IMR-90 (cell line): ENCODE results near the gene GNGT1. TPM values are rescaled to one million over a fixed set of nuclear protein-coding genes. Genes with fewer than 3 reads are reported as not detected.

Experiments
- ATAC-seq: fragments of 200-7000 bp; cut with Tn5 transposase; 2 replicates; pipeline ENCODE4 v1.9.1; 2020; ENCODE audit warnings: low read depth, mild to moderate bottlenecking, moderate library complexity
- BruUV-seq: library from RNA; stranded (reverse); fragments of 400-500 nt; replicated peaks from 2 replicates; lab custom pipeline; 2021; lab: Mats Ljungman, UMichigan
- CTCF ChIA-PET: fragments of 300-600 bp; formaldehyde crosslinking; extraction: SDS; loops from one replicate; lab custom pipeline; 2021; ENCODE audit warnings: antibody characterized with exemption; lab: Yijun Ruan, JAX
- POLR2A ChIA-PET: fragments of 300-600 bp; sonication (Branson Sonifier 250); formaldehyde crosslinking; loops from one replicate; lab custom pipeline; 2022; ENCODE audit warnings: antibody characterized with exemption; ENCODE audit not compliant: unreplicated experiment; lab: Charles Lee
- DNase-seq: peaks from one replicate; pipeline ENCODE4 v3.0.0; 2013
- H2AFZ ChIP-seq: replicated peaks from 2 replicates; pipeline ENCODE3; 2013; ENCODE audit warnings: low read length, mild to moderate bottlenecking; ENCODE audit not compliant: poor library complexity
- H2AK5ac ChIP-seq: 2 replicates; pipeline ENCODE4 v1.6.1; 2013; ENCODE audit warnings: low read depth, low read length, inconsistent platforms
- H2AK9ac ChIP-seq: replicated peaks from 2 replicates; pipeline ENCODE3; 2013; ENCODE audit warnings: mild to moderate bottlenecking, low read depth, low read length, moderate library complexity; ENCODE audit not compliant: poor library complexity
- H2BK120ac ChIP-seq: 2 replicates; pipeline ENCODE4 v1.6.1; 2013; ENCODE audit warnings: low read depth, low read length, inconsistent platforms
- H2BK15ac ChIP-seq: 3 replicates; pipeline ENCODE4 v1.6.1; 2013; ENCODE audit warnings: low read depth, low read length, inconsistent platforms
- H2BK20ac ChIP-seq: 2 replicates; pipeline ENCODE4 v1.6.1; 2013; ENCODE audit warnings: low read depth, mild to moderate bottlenecking, inconsistent platforms, low read length, moderate library complexity
- H2BK5ac ChIP-seq: 2 replicates; pipeline ENCODE4 v1.6.1; 2013; ENCODE audit warnings: mild to moderate bottlenecking, low read depth, low read length, inconsistent platforms; ENCODE audit not compliant: poor library complexity, severe bottlenecking
- H3K14ac ChIP-seq: replicated peaks from 2 replicates; pipeline ENCODE4 v1.6.1; 2013; ENCODE audit warnings: low read depth, low read length, inconsistent platforms
- H3K18ac ChIP-seq: 2 replicates; pipeline ENCODE4 v1.6.1; 2013; ENCODE audit warnings: low read depth, low read length, control low read depth
- H3K23ac ChIP-seq: 2 replicates; pipeline ENCODE4 v1.6.1; 2013; ENCODE audit warnings: low read depth, low read length, inconsistent platforms
- H3K27ac ChIP-seq: 2 replicates; pipeline ENCODE4 v1.5.1; 2013; ENCODE audit warnings: mild to moderate bottlenecking, control low read depth, low read length; ENCODE audit not compliant: insufficient read depth
- H3K27me3 ChIP-seq: 2 replicates; pipeline ENCODE4 v1.6.1; 2013; ENCODE audit warnings: low read length; ENCODE audit not compliant: control insufficient read depth, insufficient read depth
- H3K36me3 ChIP-seq: 2 replicates; pipeline ENCODE4 v1.6.1; 2013; ENCODE audit warnings: low read length, mixed read lengths; ENCODE audit not compliant: control insufficient read depth, insufficient read depth
- H3K4ac ChIP-seq: 2 replicates; pipeline ENCODE4 v1.6.1; 2013; ENCODE audit warnings: low read depth, low read length, inconsistent platforms
- H3K4me1 ChIP-seq: 2 replicates; pipeline ENCODE4 v1.6.1; 2013; ENCODE audit warnings: low read length, mixed read lengths; ENCODE audit not compliant: control insufficient read depth, insufficient read depth
- H3K4me2 ChIP-seq: 2 replicates; pipeline ENCODE4 v1.6.1; 2013; ENCODE audit warnings: low read depth, mild to moderate bottlenecking, control low read depth, low read length, moderate library complexity
- H3K4me3 ChIP-seq: 2 replicates; pipeline ENCODE4 v1.5.1; 2013; ENCODE audit warnings: low read depth, mild to moderate bottlenecking, control low read depth, low read length, moderate library complexity; ENCODE audit not compliant: insufficient read depth
- H3K56ac ChIP-seq: 2 replicates; pipeline ENCODE4 v1.6.1; 2013; ENCODE audit warnings: low read length, inconsistent platforms; ENCODE audit not compliant: insufficient read depth; ENCODE audit errors: extremely low read depth
- H3K79me1 ChIP-seq, 2 experiments: 2 replicates each; pipeline ENCODE4 v1.6.1; 2013; ENCODE audit warnings: low read length in 2 of 2, inconsistent platforms in 1 of 2, low read depth in 1 of 2
- H3K9ac ChIP-seq: 2 replicates; pipeline ENCODE4 v1.6.1; 2013; ENCODE audit warnings: low read depth, low read length, control low read depth
- H3K9me1 ChIP-seq: 2 replicates; pipeline ENCODE4 v1.6.1; 2013; ENCODE audit warnings: low read length, inconsistent platforms; ENCODE audit not compliant: insufficient read depth
- H3K9me3 ChIP-seq: 2 replicates; pipeline ENCODE4 v1.6.1; 2013; ENCODE audit warnings: low read length; ENCODE audit not compliant: control insufficient read depth, insufficient read depth
- H4K20me1 ChIP-seq: 2 replicates; pipeline ENCODE4 v1.6.1; 2013; ENCODE audit warnings: low read length, inconsistent platforms; ENCODE audit not compliant: insufficient read depth
- H4K5ac ChIP-seq: 2 replicates; pipeline ENCODE4 v1.6.1; 2013; ENCODE audit warnings: mild to moderate bottlenecking, low read depth, low read length, control low read depth
- H4K8ac ChIP-seq, 2 experiments: 2 replicates each; pipeline ENCODE4 v1.6.1; 2013; ENCODE audit warnings: low read depth in 2 of 2, low read length in 2 of 2, control low read depth in 1 of 2, inconsistent platforms in 1 of 2
- H4K91ac ChIP-seq: 2 replicates; pipeline ENCODE4 v1.6.1; 2013; ENCODE audit warnings: low read depth, low read length, inconsistent platforms; ENCODE audit not compliant: insufficient read depth
- CEBPB ChIP-seq: IDR thresholded peaks from 2 replicates; pipeline ENCODE4 v1.6.1; 2012; ENCODE audit warnings: low read depth, low read length, improper control_type of control experiment
- CHD1 ChIP-seq: IDR thresholded peaks from 2 replicates; pipeline ENCODE4 v1.6.1; 2012; ENCODE audit warnings: low read depth, low read length, improper control_type of control experiment
- FOS ChIP-seq: fragments of 150-350 bp; IDR thresholded peaks from 2 replicates; pipeline ENCODE4 v1.6.1; 2016; ENCODE audit warnings: low read depth, low read length
- MAFK ChIP-seq: IDR thresholded peaks from 2 replicates; pipeline ENCODE4 v1.6.1; 2012; ENCODE audit warnings: low read depth, low read length, improper control_type of control experiment
- MAZ ChIP-seq: IDR thresholded peaks from 2 replicates; pipeline ENCODE4 v1.6.1; 2012; ENCODE audit warnings: low read depth, mild to moderate bottlenecking, low read length, improper control_type of control experiment, moderate library complexity, borderline replicate concordance
- MXI1 ChIP-seq: IDR thresholded peaks from 2 replicates; pipeline ENCODE4 v1.6.1; 2012; ENCODE audit warnings: low read depth, mild to moderate bottlenecking, low read length, moderate library complexity, borderline replicate concordance
- RAD21 ChIP-seq: IDR thresholded peaks from 2 replicates; pipeline ENCODE4 v1.6.1; 2012; ENCODE audit warnings: low read length, improper control_type of control experiment
- RFX5 ChIP-seq: IDR thresholded peaks from 2 replicates; pipeline ENCODE4 v1.8.0; 2012; ENCODE audit warnings: low read depth, mild to moderate bottlenecking, low read length, moderate library complexity
- SMC3 ChIP-seq: fragments of 150-350 bp; IDR thresholded peaks from 2 replicates; pipeline ENCODE4 v1.6.1; 2016; ENCODE audit warnings: low read depth, mild to moderate bottlenecking, antibody characterized with exemption, low read length, moderate library complexity
- USF2 ChIP-seq: fragments of 150-350 bp; IDR thresholded peaks from 2 replicates; pipeline ENCODE4 v1.6.1; 2017; ENCODE audit warnings: mild to moderate bottlenecking, antibody characterized with exemption, low read length, low read depth
- WGBS, 2 experiments: methylation state at CpG; one replicate each; pipeline versions ENCODE4 v1.1.5 to v1.1.7; 2013; ENCODE audit warnings: missing lambda C conversion rate in 2 of 2; ENCODE audit not compliant: insufficient read length in 1 of 2; ENCODE audit errors: extremely low coverage in 2 of 2; 5-methylcytosine and 5-hydroxymethylcytosine counted together
- dilution Hi-C: fragments of 300-500 bp; cut with HindIII; formaldehyde crosslinking; loops from one replicate; pipeline ENCODE4 v1.14.3; 2018; ENCODE audit warnings: low sequenced_read_pairs; ENCODE audit not compliant: unreplicated experiment
- in situ Hi-C: fragments of 300-500 bp; cut with MboI; formaldehyde crosslinking; loops from 3 replicates; pipeline ENCODE4 v1.14.3; 2019; ENCODE audit warnings: low sequenced_read_pairs, inconsistent platforms, mixed read lengths
- intact Hi-C: fragments of 100-400 bp; cut with micrococcal nuclease; formaldehyde crosslinking; loops from 2 replicates; pipeline ENCODE4 v1.10.0; 2022
- polyA plus RNA-seq, 3 experiments: library from polyadenylated mRNA; depleted of rRNA; stranded (reverse); fragments of >200 nt; gene quantifications; 2 replicates each; pipeline ENCODE4 v1.2.3, GENCODE V29; 2012; ENCODE audit warnings: low replicate concordance in 1 of 3
- total RNA-seq: library from RNA; depleted of rRNA; stranded (reverse); fragments of >200 nt; gene quantifications from 2 replicates; pipeline ENCODE4 v1.2.3, GENCODE V29; 2012
- TF ChIP-seq, protein P1 (sequence below): conservative IDR thresholded peaks from 2 replicates; pipeline ENCODE4 v1.5.1; 2012; ENCODE audit warnings: mild to moderate bottlenecking, low read depth, low read length, improper control_type of control experiment

The GNGT1 gene
- total and polyA plus RNA-seq, 2 of the 4 experiments (the other 2 are of a cell fraction) = not detected

GRCh38 chr7:93927585-93927984, 21.2 kb downstream of the GNGT1 start:
- Histone ChIP-seq H3K36me3 (peaks cover 12% of the 10 kb centered on the region), H2BK120ac (no peak overlapping the region), H3K9me1 (no peaks in the 10 kb centered on the region), H3K79me1 (peaks cover 10 to 27% of the 10 kb centered on the region in 2 experiments; a peak in 2 of 4 replicates), H3K18ac (no peak overlapping the region; the same call in 1 of the 2 replicates), H2AK5ac (no peak overlapping the region), H3K27me3 (no peaks in the 10 kb centered on the region), H2BK5ac (no peak overlapping the region), H4K20me1 (no peaks in the 10 kb centered on the region), H4K8ac (no peak overlapping the region), H3K4me2 (no peak overlapping the region), H3K9me3 (no peaks in the 10 kb centered on the region), H2AFZ (no peak overlapping the region), H3K4me1 (peaks cover 4% of the 10 kb centered on the region), H3K27ac (no peak overlapping the region), H3K56ac (no peak overlapping the region), H3K4me3 (no peak overlapping the region), H3K4ac (no peak overlapping the region), H2AK9ac (no peak overlapping the region), H3K23ac (no peak overlapping the region), H4K91ac (no peak overlapping the region), H2BK15ac (no peak overlapping the region), H4K5ac (no peak overlapping the region), H3K9ac (no peak overlapping the region), H2BK20ac (no peak overlapping the region), H3K14ac (no peak overlapping the region)
- BruUV-seq = no TSS peak
- TF ChIP-seq MXI1 (no peak), RAD21 (no peak), SMC3 (no peak), MAZ (no peak), FOS (no peak), RFX5 (no peak), USF2 (no peak), CEBPB (no peak), CHD1 (no peak), MAFK (no peak)
- TF ChIP-seq, protein P1, sequence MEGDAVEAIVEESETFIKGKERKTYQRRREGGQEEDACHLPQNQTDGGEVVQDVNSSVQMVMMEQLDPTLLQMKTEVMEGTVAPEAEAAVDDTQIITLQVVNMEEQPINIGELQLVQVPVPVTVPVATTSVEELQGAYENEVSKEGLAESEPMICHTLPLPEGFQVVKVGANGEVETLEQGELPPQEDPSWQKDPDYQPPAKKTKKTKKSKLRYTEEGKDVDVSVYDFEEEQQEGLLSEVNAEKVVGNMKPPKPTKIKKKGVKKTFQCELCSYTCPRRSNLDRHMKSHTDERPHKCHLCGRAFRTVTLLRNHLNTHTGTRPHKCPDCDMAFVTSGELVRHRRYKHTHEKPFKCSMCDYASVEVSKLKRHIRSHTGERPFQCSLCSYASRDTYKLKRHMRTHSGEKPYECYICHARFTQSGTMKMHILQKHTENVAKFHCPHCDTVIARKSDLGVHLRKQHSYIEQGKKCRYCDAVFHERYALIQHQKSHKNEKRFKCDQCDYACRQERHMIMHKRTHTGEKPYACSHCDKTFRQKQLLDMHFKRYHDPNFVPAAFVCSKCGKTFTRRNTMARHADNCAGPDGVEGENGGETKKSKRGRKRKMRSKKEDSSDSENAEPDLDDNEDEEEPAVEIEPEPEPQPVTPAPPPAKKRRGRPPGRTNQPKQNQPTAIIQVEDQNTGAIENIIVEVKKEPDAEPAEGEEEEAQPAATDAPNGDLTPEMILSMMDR = no peak
- in situ Hi-C loops = no loop called here
- intact Hi-C loops = no loop called here
- CTCF ChIA-PET = no interaction called here
- 100% methylated on average over 1 of the region's 3 CpGs; no CpG with 5 or more reads in 1 of the 2 experiments for WGBS, 2 experiments
- DNase-seq = no peak
- POLR2A ChIA-PET = no interaction called here
- dilution Hi-C loops = no loop called here
- ATAC-seq = no peak
